ENCODE results near the gene TYMP.

DNA sequence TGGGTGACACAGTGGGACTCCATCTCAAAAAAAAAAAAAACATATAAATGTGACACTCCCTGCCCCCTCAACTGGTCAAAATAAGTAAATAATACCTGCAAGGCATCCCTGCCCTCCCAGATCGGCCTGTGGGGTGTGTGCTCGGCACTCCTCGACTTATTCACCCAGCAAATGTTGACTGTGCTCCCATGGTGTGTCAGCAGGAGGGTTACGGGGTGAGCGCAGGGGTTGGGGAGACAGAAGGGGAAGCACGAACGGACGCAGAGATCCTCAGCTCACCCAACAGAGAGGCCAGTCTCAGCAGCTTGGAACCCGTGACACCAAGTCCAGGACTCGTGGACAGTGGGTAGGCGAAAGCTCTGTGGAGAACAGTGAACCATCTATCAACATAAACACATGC lies 50.1 kb downstream of the TYMP start:
- TF ChIP-seq, protein P1, sequence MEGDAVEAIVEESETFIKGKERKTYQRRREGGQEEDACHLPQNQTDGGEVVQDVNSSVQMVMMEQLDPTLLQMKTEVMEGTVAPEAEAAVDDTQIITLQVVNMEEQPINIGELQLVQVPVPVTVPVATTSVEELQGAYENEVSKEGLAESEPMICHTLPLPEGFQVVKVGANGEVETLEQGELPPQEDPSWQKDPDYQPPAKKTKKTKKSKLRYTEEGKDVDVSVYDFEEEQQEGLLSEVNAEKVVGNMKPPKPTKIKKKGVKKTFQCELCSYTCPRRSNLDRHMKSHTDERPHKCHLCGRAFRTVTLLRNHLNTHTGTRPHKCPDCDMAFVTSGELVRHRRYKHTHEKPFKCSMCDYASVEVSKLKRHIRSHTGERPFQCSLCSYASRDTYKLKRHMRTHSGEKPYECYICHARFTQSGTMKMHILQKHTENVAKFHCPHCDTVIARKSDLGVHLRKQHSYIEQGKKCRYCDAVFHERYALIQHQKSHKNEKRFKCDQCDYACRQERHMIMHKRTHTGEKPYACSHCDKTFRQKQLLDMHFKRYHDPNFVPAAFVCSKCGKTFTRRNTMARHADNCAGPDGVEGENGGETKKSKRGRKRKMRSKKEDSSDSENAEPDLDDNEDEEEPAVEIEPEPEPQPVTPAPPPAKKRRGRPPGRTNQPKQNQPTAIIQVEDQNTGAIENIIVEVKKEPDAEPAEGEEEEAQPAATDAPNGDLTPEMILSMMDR (IDR thresholded peaks at IDR 0.05; ENCODE audit: insufficient read depth, low read length, poor library complexity, severe bottlenecking): no peak
- no peak for TF ChIP-seq EZH2phosphoT487 (conservative IDR thresholded peaks at IDR 0.05; ENCODE audit: low read length)
